PC-9 (cell line): Measurements from ENCODE around the gene CLC.

ENCODE experiments used
- EZH2 ChIP-seq: fragments of 200-600 bp; sonication (generic); IDR thresholded peaks from 2 replicates; pipeline ENCODE4 v1.8.0; 2017; ENCODE audit warnings: antibody characterized with exemption, low read depth
- TF ChIP-seq, protein P1 (sequence below): fragments of 200-600 bp; sonication (generic); conservative IDR thresholded peaks from 2 replicates; pipeline ENCODE4 v1.6.1; 2017; ENCODE audit warnings: mixed run types, antibody characterized with exemption, mild to moderate bottlenecking, moderate library complexity

- TF ChIP-seq, protein P1, sequence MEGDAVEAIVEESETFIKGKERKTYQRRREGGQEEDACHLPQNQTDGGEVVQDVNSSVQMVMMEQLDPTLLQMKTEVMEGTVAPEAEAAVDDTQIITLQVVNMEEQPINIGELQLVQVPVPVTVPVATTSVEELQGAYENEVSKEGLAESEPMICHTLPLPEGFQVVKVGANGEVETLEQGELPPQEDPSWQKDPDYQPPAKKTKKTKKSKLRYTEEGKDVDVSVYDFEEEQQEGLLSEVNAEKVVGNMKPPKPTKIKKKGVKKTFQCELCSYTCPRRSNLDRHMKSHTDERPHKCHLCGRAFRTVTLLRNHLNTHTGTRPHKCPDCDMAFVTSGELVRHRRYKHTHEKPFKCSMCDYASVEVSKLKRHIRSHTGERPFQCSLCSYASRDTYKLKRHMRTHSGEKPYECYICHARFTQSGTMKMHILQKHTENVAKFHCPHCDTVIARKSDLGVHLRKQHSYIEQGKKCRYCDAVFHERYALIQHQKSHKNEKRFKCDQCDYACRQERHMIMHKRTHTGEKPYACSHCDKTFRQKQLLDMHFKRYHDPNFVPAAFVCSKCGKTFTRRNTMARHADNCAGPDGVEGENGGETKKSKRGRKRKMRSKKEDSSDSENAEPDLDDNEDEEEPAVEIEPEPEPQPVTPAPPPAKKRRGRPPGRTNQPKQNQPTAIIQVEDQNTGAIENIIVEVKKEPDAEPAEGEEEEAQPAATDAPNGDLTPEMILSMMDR, result no peak
- no peak for TF ChIP-seq EZH2
Measured at GRCh38 chr19:39725995-39726394, 11.8 kb downstream of the CLC start.
